Astrocyte (in vitro differentiated cells and primary cell): ENCODE measurements around the gene SDHB. TPM values are rescaled to one million over a fixed set of nuclear protein-coding genes. Genes with fewer than 3 reads are reported as not detected.

Experiments used
- DNase-seq: peaks from one replicate; pipeline ENCODE4 v3.0.0-alpha.2; 2010; ENCODE audit warnings: low read depth
- FAIRE-seq: peaks from 2 replicates; lab custom pipeline; 2011; peaks lifted over from hg19 to GRCh38; lab: Jason Lieb, UNC
- H2AFZ ChIP-seq: 2 replicates; pipeline ENCODE4 v1.6.0; 2012; ENCODE audit warnings: low read depth, low read length, inconsistent platforms
- H3K27ac ChIP-seq: 2 replicates; pipeline ENCODE4 v1.5.1; 2011; ENCODE audit warnings: low read depth, low read length, inconsistent platforms
- H3K27me3 ChIP-seq: 2 replicates; pipeline ENCODE4 v1.6.0; 2011; ENCODE audit warnings: low read length, inconsistent platforms; ENCODE audit not compliant: insufficient read depth
- H3K36me3 ChIP-seq: 2 replicates; pipeline ENCODE4 v1.5.1; 2011; ENCODE audit warnings: low read length, inconsistent platforms; ENCODE audit not compliant: insufficient read depth
- H3K4me1 ChIP-seq: 2 replicates; pipeline ENCODE4 v1.5.1; 2011; ENCODE audit warnings: low read length, inconsistent platforms; ENCODE audit not compliant: insufficient read depth
- H3K4me2 ChIP-seq: 2 replicates; pipeline ENCODE4 v1.6.0; 2012; ENCODE audit warnings: low read length, inconsistent platforms
- H3K4me3 ChIP-seq: 2 replicates; pipeline ENCODE4 v1.5.1; 2011; ENCODE audit warnings: low read depth, mild to moderate bottlenecking, low read length, inconsistent platforms; ENCODE audit not compliant: insufficient read depth
- H3K79me2 ChIP-seq: 2 replicates; pipeline ENCODE4 v1.6.0; 2012; ENCODE audit warnings: mild to moderate bottlenecking, low read length, inconsistent platforms; ENCODE audit not compliant: insufficient read depth
- H3K9ac ChIP-seq: 2 replicates; pipeline ENCODE4 v1.6.0; 2012; ENCODE audit warnings: mild to moderate bottlenecking, low read length, inconsistent platforms
- H3K9me3 ChIP-seq: 2 replicates; pipeline ENCODE4 v1.5.1; 2012; ENCODE audit warnings: low read depth, mild to moderate bottlenecking, low read length, inconsistent platforms; ENCODE audit not compliant: insufficient read depth
- H4K20me1 ChIP-seq: 2 replicates; pipeline ENCODE4 v1.6.0; 2012; ENCODE audit warnings: low read length, inconsistent platforms; ENCODE audit not compliant: insufficient read depth
- H3K27ac Mint-ChIP-seq: one replicate; pipeline ENCODE4 v1.8.0; 2021; ENCODE audit warnings: mild to moderate bottlenecking, mixed read lengths; ENCODE audit not compliant: unreplicated experiment
- H3K27me3 Mint-ChIP-seq: one replicate; pipeline ENCODE4 v1.8.0; 2021; ENCODE audit warnings: low read depth, mixed read lengths; ENCODE audit not compliant: unreplicated experiment
- H3K36me3 Mint-ChIP-seq: one replicate; pipeline ENCODE4 v1.8.0; 2021; ENCODE audit warnings: low read depth, mixed read lengths; ENCODE audit not compliant: unreplicated experiment
- H3K4me1 Mint-ChIP-seq: one replicate; pipeline ENCODE4 v1.8.0; 2021; ENCODE audit warnings: low read depth, mixed read lengths; ENCODE audit not compliant: unreplicated experiment
- H3K4me3 Mint-ChIP-seq: one replicate; pipeline ENCODE4 v1.8.0; 2021; ENCODE audit warnings: mild to moderate bottlenecking, moderate library complexity, mixed read lengths; ENCODE audit not compliant: unreplicated experiment
- H3K9me3 Mint-ChIP-seq: one replicate; pipeline ENCODE4 v1.8.0; 2021; ENCODE audit warnings: mild to moderate bottlenecking, mixed read lengths; ENCODE audit not compliant: unreplicated experiment
- CTCF ChIP-seq: IDR thresholded peaks from 2 replicates; pipeline ENCODE4 v1.5.1; 2011; ENCODE audit warnings: low read depth, mild to moderate bottlenecking, inconsistent platforms, low read length, moderate library complexity; ENCODE audit not compliant: insufficient read depth
- EZH2 ChIP-seq: IDR thresholded peaks from 2 replicates; pipeline ENCODE4 v1.6.1; 2012; ENCODE audit warnings: mild to moderate bottlenecking, low read length, inconsistent platforms; ENCODE audit not compliant: insufficient read depth
- total RNA-seq: library from RNA; stranded (reverse); gene quantifications from 2 replicates; pipeline ENCODE4 v1.2.1, GENCODE V29; 2021

The SDHB gene
- total RNA-seq, 1 donor from 2014 or later = 84.9 TPM

DNA sequence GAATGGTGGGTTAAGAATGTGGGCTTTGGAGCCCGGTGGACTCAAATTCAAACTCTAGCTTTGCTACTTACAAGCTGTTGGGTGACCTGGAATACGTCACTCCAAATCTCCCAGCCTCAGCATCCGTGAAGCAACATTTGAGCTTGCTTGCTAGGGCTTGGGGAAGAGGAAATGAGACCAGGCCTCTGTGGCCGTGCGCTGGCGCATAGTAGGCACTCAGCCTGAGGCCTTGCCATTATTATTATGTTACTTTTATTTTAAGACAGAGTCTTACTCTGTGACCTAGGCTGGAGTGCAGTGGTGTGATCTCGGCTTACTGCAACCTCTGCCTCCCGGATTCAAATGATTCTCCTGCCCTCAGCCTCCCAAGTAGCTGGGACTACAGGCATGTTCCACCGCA, 61.2 kb downstream of the SDHB start:
- no peak overlapping the region for H3K4me3 Mint-ChIP-seq
- DNase-seq (no peak), FAIRE-seq (no peak)
- Histone ChIP-seq H3K4me3 (no peak overlapping the region), H2AFZ (no peak overlapping the region), H3K36me3 (no peaks in the 10 kb centered on the region), H3K9ac (no peak overlapping the region), H3K9me3 (no peaks in the 10 kb centered on the region), H3K27ac (no peak overlapping the region), H3K79me2 (no peaks in the 10 kb centered on the region), H3K4me1 (no peaks in the 10 kb centered on the region), H3K27me3 (no peaks in the 10 kb centered on the region), H4K20me1 (no peaks in the 10 kb centered on the region), H3K4me2 (no peak overlapping the region)
- H3K9me3 Mint-ChIP-seq = peaks cover 1% of the 10 kb centered on the region
- no peaks in the 10 kb centered on the region for H3K4me1 Mint-ChIP-seq
- H3K27ac Mint-ChIP-seq = no peak overlapping the region
- no peaks in the 10 kb centered on the region for H3K27me3 Mint-ChIP-seq
- TF ChIP-seq CTCF = no peak
- no peak for TF ChIP-seq EZH2
- peaks cover 11% of the 10 kb centered on the region for H3K36me3 Mint-ChIP-seq

DNA sequence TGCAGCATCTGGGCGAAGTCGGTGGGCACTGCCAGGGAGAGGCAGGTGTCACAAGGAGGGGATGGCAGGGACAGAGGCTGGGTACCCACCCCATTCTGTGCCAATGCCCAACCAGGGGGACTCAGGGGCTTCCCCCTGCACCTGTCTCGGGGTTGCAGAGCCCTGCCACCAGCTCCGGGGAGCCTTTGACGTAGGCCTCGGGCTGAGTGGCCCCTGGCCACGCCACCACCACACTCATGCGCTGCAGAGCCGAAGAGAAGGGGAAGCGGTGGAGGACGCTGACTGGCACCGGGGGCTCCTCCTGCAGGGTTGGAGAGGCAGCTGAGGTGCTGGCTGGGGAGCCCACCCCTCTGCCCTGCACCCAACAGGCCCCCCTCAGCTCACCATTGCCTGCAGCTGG, 61.7 kb downstream of the SDHB start:
- Mint-ChIP-seq H3K4me3 (no peak overlapping the region), H3K9me3 (peaks cover 1% of the 10 kb centered on the region), H3K36me3 (peaks cover 11% of the 10 kb centered on the region), H3K27me3 (no peaks in the 10 kb centered on the region), H3K4me1 (no peaks in the 10 kb centered on the region), H3K27ac (no peak overlapping the region)
- H3K27ac ChIP-seq = no peak overlapping the region
- DNase-seq (no peak), FAIRE-seq (no peak)
- no peak overlapping the region for H3K9ac ChIP-seq
- no peak overlapping the region for H3K4me3 ChIP-seq
- no peak overlapping the region for H2AFZ ChIP-seq
- no peaks in the 10 kb centered on the region for H3K79me2 ChIP-seq
- H3K4me1 ChIP-seq = no peaks in the 10 kb centered on the region
- TF ChIP-seq EZH2 = no peak
- TF ChIP-seq CTCF = no peak
- no peaks in the 10 kb centered on the region for H3K36me3 ChIP-seq
- H3K9me3 ChIP-seq = no peaks in the 10 kb centered on the region
- H3K27me3 ChIP-seq = no peaks in the 10 kb centered on the region
- H3K4me2 ChIP-seq = no peak overlapping the region
- H4K20me1 ChIP-seq = no peaks in the 10 kb centered on the region

GRCh38 chr1:16991571-16991970, 62.3 kb downstream of the SDHB start:
- no peak overlapping the region for H3K27ac Mint-ChIP-seq
- no peak for FAIRE-seq
- Histone ChIP-seq H3K27me3 (no peaks in the 10 kb centered on the region), H3K9ac (no peak overlapping the region), H3K79me2 (no peaks in the 10 kb centered on the region), H2AFZ (no peak overlapping the region), H3K36me3 (no peaks in the 10 kb centered on the region), H3K4me2 (no peak overlapping the region), H3K27ac (no peak overlapping the region), H4K20me1 (no peaks in the 10 kb centered on the region), H3K9me3 (no peaks in the 10 kb centered on the region), H3K4me1 (no peaks in the 10 kb centered on the region), H3K4me3 (no peak overlapping the region)
- H3K36me3 Mint-ChIP-seq = peaks cover 11% of the 10 kb centered on the region
- no peaks in the 10 kb centered on the region for H3K4me1 Mint-ChIP-seq
- no peak for DNase-seq
- H3K9me3 Mint-ChIP-seq = peaks cover 1% of the 10 kb centered on the region
- TF ChIP-seq EZH2 = no peak
- TF ChIP-seq CTCF = no peak
- H3K27me3 Mint-ChIP-seq = no peaks in the 10 kb centered on the region
- no peak overlapping the region for H3K4me3 Mint-ChIP-seq
